HG02610 (cell line): Measurements from ENCODE around the gene CALN1.
"Not testable (repeated sequence)": the region's sequence is repeated elsewhere in the genome, so short reads cannot be mapped to it uniquely, and the experiment has no call there.

Experiments used
- ATAC-seq: cut with Tn5 transposase; IDR thresholded peaks from one replicate; pipeline ENCODE4 v1.9.1; 2021; ENCODE audit warnings: mild to moderate bottlenecking, moderate library complexity; ENCODE audit not compliant: unreplicated experiment

CALN1 gene

DNA sequence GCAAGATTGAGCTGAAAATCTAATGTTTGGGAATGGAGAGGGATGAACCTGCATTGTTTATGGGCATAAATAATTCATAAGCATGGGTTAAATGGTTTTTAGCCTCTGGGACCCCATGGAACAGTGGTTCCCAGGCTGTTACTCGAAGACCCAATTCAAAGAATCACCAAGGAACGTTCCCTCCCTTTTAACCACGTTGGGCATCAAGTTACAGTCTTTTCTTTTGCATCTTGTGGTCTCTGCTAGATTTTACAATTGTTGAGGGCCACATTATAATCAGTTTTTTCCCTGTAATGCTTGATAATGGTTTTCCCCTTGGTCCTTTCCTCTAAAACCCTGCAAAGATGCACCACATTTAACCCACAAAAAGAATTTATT lies 2.5 kb downstream of the CALN1 start:
- no peak for ATAC-seq

DNA sequence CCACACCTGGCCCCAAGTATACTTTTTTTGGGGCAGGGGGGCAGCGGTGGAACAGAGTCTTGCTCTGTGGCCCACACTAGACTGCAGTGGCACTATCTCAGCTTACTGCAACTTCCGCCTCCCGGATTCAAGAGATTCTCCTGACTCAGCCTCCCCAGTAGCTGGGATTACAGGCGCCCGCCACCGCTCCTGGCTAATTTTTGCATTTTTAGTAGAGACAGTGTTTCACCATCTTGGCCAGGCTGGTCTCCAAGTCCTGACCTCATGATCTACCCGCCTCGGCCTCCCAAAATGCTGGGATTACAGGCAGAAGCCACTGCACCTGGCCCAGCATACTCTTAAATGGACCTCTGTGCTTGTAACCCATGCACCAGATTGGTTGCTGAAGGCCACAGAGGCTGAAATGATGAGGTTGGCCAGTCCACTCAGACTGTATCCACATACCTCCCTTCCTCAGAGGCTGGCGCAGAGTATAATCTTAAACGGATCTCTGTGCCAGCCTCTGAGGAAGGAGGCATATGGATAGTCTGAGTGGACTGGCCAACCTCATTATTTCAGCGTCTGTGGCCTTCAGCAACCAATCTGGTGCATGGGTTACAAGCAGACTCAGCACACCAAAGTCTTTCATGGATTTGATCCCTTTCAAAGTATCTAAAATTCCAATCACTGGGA lies 3.0 kb downstream of the CALN1 start:
- no peak for ATAC-seq

DNA sequence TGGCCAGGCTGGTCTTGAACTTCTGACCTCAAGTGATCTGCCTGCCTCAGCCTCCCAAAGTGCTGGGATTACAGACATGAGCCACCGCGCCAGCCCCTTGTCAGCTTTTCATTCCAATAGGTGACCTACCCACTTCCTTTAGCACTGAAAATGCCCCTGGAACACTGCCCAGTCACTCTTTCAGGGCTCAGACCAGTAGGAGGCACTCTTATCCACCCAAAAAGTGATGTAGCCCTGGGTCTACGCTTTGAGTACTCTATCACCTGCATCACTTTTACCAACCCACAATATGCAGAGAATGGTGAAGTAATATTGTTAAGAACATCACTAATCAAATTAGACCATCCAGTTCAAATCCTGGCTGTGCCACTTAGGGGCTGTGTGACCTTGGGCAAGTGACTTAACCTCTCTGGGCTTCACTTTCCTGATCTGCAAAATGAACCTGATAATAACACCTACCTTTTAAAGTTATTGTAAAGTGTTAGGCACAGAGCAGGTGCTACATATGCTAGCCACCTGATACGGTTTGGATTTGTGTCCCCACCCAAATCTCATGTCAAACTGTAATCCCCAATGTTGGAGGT lies 5.2 kb downstream of the CALN1 start:
- no peak for ATAC-seq

DNA sequence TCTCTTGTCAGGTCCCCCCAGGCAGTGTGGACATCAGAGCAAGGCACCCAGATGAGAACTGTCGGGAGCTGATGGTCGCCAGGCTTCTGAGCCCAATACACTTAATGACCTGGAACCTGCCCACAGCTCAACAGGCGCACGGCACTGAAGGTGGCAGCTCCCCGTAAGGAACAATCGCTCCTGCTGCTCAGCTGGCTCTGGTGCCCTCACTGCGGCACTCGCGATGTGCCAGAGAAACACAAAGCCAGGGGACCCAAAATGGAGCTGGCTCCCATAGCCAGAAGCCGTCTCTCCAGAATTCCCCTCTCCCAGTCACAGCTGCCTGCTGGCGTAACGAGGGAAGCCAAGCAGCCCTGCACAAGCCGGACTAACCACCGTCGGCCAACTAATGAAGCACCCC lies 6.3 kb downstream of the CALN1 start:
- no peak for ATAC-seq

DNA sequence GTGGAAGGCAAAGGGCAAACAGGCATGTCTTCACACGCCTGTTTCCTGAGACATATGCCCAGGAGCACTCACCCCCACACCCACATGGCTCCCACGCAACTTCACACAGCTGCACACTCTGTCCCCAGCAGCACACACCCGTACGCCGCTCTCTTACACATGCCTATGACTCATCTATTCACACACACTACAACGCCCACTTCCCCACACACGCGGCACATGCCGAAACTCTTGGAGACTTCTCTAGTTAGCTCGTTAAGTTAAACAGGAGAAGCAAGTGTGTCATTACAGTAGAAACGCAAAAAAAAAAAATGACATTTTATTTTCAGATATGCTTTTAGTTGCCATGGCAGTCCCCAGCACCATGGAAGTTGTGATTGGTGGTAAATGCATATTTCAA lies 6.7 kb downstream of the CALN1 start:
- peak; percentile 61 for ATAC-seq

DNA sequence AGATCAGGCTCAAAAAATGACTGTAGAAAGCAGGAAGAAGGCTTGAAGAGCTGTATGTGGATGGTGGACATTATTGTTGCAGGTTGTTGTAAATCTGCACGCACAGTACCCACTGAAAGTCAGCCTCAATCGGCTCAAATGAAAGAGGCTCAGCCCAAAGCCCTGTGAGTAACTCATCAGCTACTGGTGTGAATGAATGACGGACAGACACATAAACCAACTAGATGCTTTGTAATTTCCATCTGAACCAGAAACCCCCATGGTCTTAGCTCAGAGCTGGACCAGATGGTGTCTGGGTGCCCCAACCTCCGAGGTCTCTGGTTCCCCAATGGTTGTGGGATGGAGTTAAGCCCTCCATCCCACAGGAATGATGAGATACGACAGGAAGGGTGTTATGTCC lies 7.4 kb downstream of the CALN1 start:
- no peak for ATAC-seq

DNA sequence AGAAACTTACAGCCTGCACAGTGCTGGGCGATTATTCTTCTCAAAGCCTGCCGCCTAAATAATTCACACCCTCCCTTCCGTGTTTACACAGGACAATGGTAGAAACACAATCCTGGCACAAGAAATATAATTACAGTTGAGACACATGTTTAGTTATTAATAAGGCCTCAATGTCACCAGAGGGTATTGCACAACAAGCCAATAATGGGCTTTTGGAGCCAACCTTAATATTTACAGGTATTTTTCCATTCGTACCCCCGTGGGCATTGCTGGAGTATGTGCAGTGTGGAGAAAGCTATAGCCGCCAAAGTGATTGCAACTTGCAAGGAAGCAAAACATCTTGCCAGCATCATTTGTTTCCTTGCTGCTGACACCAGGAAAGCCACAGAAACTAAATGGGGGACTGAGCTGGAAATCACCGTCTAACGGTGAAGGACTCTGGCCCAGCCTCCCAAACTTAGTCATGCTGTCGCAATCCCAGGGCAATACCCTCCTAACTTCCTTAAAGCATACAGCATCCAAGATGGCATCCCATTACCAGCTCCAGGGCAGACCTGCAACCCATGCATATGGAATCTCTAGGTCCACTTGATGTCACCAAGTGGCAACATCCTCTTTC lies 8.6 kb downstream of the CALN1 start:
- ATAC-seq: peak; percentile 53

DNA sequence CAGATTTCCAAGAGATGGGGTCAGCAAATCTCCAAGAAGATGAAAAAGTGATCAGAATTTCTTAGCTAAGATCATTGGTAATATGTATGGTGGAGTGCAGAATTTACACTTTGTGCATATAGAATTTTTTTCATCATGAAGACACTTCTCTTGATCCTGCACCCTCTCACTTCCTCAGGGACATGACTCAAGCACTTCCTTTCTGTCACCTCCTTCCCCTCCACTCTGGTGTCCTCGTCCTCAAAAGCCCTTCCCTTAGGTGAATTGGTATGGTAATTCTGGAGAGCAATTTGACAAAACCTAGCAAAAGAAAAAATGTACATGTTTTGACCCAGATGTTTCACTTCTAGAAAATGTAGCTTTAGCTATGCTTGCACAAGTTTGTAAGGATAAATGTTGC lies 18.1 kb downstream of the CALN1 start:
- ATAC-seq: no peak

DNA sequence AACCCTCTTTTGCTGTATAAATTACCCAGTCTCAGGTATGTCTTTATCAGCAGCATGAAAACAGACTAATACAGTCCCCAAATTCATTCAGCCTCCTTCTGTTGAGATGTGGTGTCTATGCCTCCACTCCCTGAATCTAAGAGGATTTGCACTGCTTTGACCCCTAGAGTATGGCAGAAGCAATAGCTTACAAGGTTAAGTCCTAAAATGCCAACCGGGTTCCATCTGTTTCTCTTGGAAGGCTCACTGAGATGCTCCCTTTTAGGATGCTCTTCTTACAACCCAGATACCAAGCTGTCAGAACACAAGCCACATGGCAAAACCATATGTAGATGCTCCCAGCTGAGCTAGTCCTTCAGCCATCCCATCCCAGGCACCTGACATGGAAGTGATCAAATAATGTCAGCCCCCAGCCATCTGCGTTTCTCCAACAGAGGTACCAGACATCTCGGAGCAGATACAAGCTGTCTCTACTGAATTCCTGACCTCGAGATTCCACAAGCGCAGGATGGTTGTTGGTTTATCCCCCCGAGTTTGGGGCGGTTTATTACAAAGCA lies 20.2 kb downstream of the CALN1 start:
- no peak for ATAC-seq

DNA sequence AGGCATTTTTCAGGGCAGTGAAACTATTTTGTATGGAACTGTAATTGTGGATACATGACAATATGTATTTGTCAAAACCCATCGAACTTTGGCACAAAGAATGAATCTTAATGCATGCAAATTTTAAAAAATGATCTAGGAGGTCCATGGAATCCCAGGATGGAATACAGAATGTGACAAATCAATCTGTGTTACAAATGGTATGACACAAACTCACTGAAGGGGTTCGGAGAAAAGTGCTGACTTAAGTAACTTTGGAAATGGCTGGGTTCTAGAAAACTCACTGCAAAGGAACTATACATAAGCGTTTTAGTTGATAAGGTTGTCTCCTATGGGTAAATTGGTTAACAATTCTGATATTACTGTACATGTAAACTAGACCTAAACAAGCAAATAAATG lies 26.0 kb downstream of the CALN1 start:
- no peak for ATAC-seq

DNA sequence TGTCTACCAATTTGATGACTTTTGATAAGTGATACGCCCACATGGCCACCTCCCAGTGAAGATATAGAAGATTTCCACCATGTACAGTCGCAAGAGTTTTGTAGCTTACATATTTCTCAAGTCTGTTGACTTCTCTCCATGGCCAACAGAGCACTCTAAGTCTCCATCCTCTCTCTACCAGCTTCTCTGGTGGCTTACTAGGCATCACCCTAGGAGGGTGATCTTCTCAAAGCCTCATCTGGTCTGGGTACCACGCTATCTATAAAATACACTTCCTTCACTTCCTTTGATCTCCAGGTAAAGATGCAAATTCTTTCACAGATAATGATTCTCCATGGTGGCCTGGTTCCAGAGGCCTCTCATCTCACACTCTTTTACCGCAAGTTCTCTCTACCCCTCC lies 49.9 kb downstream of the CALN1 start:
- no peak for ATAC-seq

DNA sequence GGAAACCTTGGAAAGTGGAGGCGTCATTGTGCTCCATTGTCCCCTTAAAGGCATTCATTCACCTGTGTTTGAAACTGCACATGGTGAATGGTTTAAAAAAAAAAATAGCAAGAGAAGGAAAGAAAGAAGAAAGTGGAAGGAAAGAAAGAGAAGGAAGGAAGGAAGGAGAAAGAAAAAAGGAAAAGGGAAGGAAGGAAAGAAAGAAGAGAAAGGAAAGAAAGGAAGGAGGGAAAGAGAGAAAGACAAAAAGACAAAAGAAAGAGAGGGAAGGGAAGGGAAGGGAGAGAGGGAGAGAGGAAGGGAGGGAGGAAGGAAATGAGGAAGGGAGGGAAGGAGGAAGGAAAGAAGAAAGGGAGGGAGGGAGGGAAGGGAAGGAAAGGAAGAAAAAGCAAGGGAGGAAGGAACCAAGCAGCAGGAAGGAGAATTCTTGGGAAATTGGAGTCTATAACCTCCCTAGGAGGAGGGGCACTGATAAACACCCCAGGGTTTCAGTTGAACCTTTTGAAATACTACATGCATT lies 66.9 kb downstream of the CALN1 start:
- no peak for ATAC-seq

DNA sequence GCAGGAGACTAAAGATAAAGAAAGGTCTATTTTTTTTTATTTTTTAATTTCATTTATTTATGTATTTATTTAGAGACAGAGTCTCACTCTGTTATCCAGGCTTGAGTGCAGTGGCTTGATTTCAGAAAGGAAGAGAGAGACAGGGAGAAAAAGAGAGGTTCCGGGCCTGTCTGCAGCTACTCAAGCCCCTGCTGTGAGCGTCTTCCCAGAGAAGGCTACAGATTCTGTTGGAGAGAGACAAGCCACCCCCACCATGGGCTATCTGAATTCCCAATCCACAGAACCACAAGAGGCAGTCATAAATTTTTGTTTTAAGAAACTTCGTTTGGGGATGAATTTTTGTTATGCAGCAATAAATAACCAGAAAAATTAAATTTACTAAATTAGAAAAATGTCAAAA lies 68.1 kb downstream of the CALN1 start:
- ATAC-seq: no peak

DNA sequence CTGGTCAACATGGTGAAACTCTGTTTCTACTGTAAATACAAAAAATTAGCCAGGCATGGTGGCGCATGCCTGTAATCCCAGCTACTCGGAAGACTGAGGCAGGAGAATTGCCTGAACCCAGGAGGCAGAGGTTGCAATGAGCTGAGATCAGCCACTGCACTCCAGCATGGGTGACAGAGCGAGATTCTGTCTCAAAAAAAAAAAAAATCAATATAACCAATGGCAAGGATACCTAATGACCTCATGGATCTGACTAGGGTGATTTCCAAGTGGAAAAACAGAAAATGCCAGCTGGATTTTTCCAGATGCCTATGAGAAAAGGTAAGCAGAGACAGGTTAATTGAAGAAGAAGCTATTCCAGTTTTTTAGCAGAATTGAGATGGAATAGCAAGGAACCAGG lies 68.8 kb downstream of the CALN1 start:
- ATAC-seq: not testable (repeated sequence)

DNA sequence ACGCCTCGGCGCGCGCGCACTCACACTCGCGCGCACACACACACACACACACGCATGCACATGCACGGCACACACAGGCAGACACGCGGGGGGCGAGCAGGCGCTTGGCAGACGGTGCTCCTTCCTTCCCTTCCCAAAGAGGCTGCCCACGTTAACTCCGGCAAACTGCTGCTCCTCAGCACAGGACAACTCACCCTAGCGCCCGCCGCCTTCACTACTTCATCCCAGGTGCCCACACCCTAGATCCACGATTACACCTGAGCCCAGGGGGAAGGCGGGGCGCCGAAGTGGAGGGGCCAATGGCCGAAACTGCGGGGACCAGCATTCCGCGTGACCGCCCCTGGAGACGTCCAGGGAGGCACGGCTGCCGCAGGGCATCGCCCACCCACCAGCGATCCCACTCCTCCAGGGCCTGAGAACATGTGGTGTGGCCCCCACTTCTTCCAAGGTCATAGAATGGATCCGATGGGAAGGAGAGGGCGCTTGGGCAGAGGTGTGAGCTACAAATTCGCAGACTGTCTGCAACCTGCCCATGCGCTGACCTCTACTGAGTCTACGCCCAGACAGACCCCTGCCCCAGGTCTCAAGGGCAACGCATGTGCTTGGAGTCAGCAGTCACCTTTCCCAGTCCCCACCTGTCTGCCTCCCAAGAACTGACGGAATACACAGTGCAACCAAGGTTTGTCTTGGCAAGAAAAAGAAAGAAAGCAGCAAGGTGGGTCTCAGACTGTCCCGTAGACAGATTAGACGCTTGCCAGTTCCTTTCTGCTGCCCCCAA lies 74.6 kb downstream of the CALN1 start:
- ATAC-seq: no peak

DNA sequence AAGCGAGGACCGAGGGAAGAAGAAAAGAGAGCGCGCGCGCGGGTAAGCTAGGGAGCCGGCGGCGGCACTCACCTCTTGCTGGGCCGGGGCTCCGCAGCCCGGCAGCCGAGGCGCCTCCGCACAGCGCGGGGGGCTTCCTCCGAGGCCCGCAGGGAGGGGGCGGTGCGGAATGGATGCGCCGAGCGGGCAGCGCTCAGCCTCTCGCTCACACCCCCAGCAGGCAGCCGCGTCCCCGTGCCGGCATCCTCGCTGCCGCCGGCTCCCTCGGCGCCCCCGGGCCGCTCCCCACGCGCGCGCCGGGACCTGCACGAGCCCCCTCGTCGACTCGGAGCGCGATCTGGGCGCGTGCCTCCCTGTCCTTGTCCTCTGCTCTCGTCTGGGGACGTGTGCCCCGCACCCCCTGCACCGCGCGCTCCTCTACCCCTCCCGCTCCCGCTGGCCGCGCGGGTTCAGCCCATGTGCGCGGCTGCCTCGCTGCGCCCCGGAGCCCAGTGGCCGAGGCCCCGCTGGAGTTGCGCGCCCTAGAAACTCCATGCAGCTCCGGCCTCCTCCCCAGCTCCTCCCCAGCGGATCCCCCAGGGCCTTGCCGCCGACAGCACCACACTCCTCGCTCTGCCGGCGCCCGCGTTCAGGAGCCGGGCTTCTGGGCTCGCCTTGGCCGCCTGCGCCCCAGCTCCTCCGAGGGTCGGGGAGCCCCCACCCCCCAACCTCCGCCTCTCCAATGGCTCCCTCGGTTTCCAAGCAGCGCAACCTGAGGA lies 75.3 kb downstream of the CALN1 start:
- ATAC-seq: no peak

DNA sequence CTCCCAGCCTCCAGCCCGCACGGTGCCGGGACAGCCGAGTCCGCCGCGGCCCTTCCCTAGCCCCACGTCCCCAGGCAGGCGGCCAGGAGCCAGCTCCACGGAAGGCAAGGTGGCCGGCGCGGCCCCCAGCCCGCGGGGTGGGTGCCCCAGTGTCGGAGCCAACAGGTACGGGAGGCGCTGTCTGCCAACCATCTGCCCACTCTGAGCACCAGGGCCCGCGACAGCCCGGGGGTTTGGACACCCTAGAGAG lies 75.8 kb downstream of the CALN1 start:
- ATAC-seq: no peak

DNA sequence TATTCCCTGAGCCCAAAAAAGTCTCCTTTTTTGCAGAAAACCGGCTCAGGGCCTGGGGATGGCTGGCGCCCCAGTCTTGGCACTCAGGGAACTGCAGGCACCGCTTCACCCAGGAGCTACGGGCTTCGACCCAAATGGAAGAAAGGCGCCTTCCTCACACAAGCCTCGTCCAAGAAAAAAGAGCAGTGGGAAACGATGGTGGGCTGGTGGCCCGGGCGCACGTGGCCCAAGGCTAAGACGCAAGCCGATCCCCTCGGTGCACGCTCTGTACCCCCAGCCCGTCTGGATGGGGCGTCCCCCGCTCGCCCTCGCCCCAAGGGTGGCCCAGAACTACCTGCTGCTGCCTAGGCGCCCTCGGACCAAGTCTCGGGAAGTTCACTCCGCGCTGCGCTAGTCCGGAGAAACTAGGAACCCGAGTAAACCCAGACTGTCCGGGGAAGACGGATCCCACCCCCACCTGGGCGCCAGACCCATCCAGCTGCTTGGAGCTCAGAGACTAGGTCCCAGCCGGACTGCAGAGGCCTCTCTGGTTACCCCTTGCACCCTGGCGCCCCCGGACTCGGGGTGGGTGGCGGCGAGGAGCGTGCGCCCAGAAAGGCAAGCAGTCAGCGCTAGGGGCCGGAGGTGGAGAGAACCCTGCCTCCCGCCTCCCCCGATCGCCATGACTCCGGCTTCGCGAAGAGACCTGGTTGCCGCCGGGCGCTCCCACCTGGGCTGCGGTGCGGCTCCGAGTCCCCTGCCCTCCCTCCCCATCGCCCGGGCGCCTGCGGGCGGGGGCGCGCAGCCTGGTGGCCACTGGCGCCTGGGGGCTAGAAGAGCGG lies 76.4 kb downstream of the CALN1 start:
- no peak for ATAC-seq

DNA sequence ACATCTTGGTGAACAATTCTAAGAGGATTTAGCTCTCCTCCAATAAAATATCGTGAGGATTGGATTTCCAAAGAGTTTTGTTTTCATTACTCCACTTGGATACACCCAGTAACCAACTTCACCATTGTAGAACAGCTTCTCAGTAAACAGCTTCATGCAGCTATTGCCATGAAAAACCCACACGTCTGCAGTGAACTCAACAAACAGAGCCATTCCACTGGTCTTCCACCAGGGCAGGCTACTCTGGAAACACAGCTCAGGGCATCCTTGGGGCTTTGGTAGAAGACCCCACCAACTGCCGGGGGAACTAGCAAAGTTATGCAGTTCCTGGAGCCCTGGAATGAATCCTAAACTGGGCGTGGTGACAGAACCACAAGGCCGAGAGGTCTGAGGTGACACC lies 77.4 kb downstream of the CALN1 start:
- ATAC-seq: no peak

DNA sequence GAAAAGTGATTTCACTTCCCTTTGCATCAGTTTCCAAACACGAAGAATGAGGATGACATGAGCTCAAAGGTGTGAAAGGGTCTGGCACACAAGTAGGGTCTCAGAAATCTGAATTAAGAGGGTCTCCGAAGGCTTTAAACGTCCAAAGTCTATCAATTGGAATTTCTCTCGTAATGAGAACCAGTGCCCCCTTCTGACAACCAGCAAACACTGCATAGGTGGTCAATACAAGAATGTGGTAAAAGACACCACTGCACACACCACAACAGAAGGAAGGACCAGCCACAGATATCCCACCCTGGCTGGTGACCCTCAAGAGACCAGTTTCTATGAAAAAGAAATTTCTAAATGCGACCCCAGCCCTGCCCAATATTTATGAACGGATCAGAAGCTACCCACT lies 78.1 kb downstream of the CALN1 start:
- no peak for ATAC-seq
